Measurements from ENCODE around the gene B4GALNT2. TPM values are rescaled to one million over a fixed set of nuclear protein-coding genes. Genes with fewer than 3 reads are reported as not detected.

B4GALNT2 gene
- polyA plus RNA-seq, 2 of the 4 experiments (the other 2 are of a cell fraction): 0.36 to 0.49 TPM

- TF ChIP-seq HMGXB4 (CRISPR knock-in tag; IDR thresholded peaks at IDR 0.05; ENCODE audit: borderline replicate concordance) (no peak), ZFP36 (IDR thresholded peaks at IDR 0.05; ENCODE audit: borderline replicate concordance, partially characterized antibody) (no peak), USF2 (IDR thresholded peaks at IDR 0.05) (no peak), CTCF (IDR thresholded peaks at IDR 0.05) (no peak), HOXB13 (CRISPR knock-in tag; IDR thresholded peaks at IDR 0.05; ENCODE audit: low read depth) (no peak), JUN (IDR thresholded peaks at IDR 0.05) (no peak), RCOR1 (IDR thresholded peaks at IDR 0.05; ENCODE audit: low read depth, low read length) (no peak), MAX (IDR thresholded peaks at IDR 0.05) (no peak), FOXS1 (CRISPR knock-in tag; IDR thresholded peaks at IDR 0.05) (no peak), RAD21 (conservative IDR thresholded peaks at IDR 0.05 in 1 of 2, IDR thresholded peaks at IDR 0.05 in 1 of 2) (no peak), POLR2AphosphoS2 (conservative IDR thresholded peaks at IDR 0.05; ENCODE audit: low read length) (no peak), ESRRA (IDR thresholded peaks at IDR 0.05; ENCODE audit: borderline replicate concordance, low read length) (no peak), E2F6 (IDR thresholded peaks at IDR 0.05; ENCODE audit: borderline replicate concordance, low read depth) (no peak), TP53 (CRISPR knock-in tag; IDR thresholded peaks at IDR 0.05) (no peak), PHF8 (IDR thresholded peaks at IDR 0.05; ENCODE audit: borderline replicate concordance, low read depth) (no peak), NR3C1 (IDR thresholded peaks at IDR 0.05) (no peak), ZC3H11A (IDR thresholded peaks at IDR 0.05) (no peak), RARB (CRISPR knock-in tag; IDR thresholded peaks at IDR 0.05) (no peak), MYC (IDR thresholded peaks at IDR 0.05; ENCODE audit: borderline replicate concordance, low read length) (no peak), CBX2 (IDR thresholded peaks at IDR 0.05; ENCODE audit: borderline replicate concordance, low read depth) (no peak)
- ATAC-seq: no peak
- no peak for FAIRE-seq
- 75% methylated on average over 6 of the region's 6 CpGs for WGBS (ENCODE audit: missing lambda C conversion rate)
- CTCF ChIA-PET: interaction anchor here (0.8 to 2.2 kb wide), 9 partner anchors 9 to 143 kb away, joined by 3 to 8 read pairs (median 3); no protein-coding TSS in a partner anchor
- no peak overlapping the region for H3K4me3 ChIP-seq
- POLR2A ChIA-PET: interaction anchor here (1.6 kb wide), 1 partner anchor 44 kb away, joined by 12 read pairs; no protein-coding TSS in a partner anchor
- no peaks in the 10 kb centered on the region for H3K9me3 ChIP-seq
- no peak for DNase-seq (ENCODE audit: low read depth in 1 of 2, low spot score in 1 of 2)
- H3K4me1 ChIP-seq: peaks cover 17% of the 10 kb centered on the region
- peak overlapping the region in 1 of 2 experiments; percentile 53; a peak in 2 of 6 replicates for H3K27ac ChIP-seq
- no peak overlapping the region for H3K4me2 ChIP-seq
These were observed 15.6 kb downstream of the B4GALNT2 start for GRCh38 chr17:49148171-49148570.

GRCh38 chr17:49151996-49152395, 19.4 kb downstream of the B4GALNT2 start:
- no peak for TF ChIP-seq RAD21 (conservative IDR thresholded peaks at IDR 0.05 in 1 of 2, IDR thresholded peaks at IDR 0.05 in 1 of 2)
- no peak for TF ChIP-seq PHF8 (IDR thresholded peaks at IDR 0.05; ENCODE audit: borderline replicate concordance, low read depth)
- no peak for TF ChIP-seq HOXA7 (CRISPR knock-in tag; IDR thresholded peaks at IDR 0.05)
- no peak for TF ChIP-seq ZNF302 (CRISPR knock-in tag; IDR thresholded peaks at IDR 0.05)
- no peak for TF ChIP-seq REST (IDR thresholded peaks at IDR 0.05)
- no peak for TF ChIP-seq POLR2AphosphoS2 (conservative IDR thresholded peaks at IDR 0.05; ENCODE audit: low read length)
- no peak for TF ChIP-seq HDAC2 (IDR thresholded peaks at IDR 0.05)
- no peak for TF ChIP-seq HES2 (IDR thresholded peaks at IDR 0.05)
- no peak for TF ChIP-seq NR3C1 (IDR thresholded peaks at IDR 0.05)
- no peak for TF ChIP-seq USF2 (IDR thresholded peaks at IDR 0.05)
- DNase-seq (ENCODE audit: low read depth in 1 of 2, low spot score in 1 of 2): no peak
- H3K4me3 ChIP-seq: no peak overlapping the region
- H3K4me1 ChIP-seq: peaks cover 13% of the 10 kb centered on the region
- CTCF ChIA-PET: interaction anchor here (0.6 to 1.9 kb wide), 10 partner anchors 9 to 348 kb away, joined by 3 to 7 read pairs (median 3); no protein-coding TSS in a partner anchor
- no peak overlapping the region for H3K27ac ChIP-seq
- 73% methylated on average over 4 of the region's 4 CpGs for WGBS (ENCODE audit: missing lambda C conversion rate)
- no peak overlapping the region for H3K4me2 ChIP-seq
- FAIRE-seq: no peak
- H3K9me3 ChIP-seq: no peaks in the 10 kb centered on the region
- POLR2A ChIA-PET: no interaction called here
- no peak for ATAC-seq

Measured in A549 (cell line).